Skeletal muscle tissue (tissue), 5 donors: ENCODE data around the gene LTB. TPM values are rescaled to one million over a fixed set of nuclear protein-coding genes. Genes with fewer than 3 reads are reported as not detected.

ENCODE experiments used
- H3K27ac ChIP-seq: one replicate; pipeline ENCODE4 v1.7.0; 2013; ENCODE audit warnings: mild to moderate bottlenecking, low read depth, low read length, inconsistent platforms
- H3K27me3 ChIP-seq, 3 donors: one replicate each; pipeline ENCODE4 v1.7.0; 2013; ENCODE audit warnings: low read length in 3 of 3; ENCODE audit not compliant: control insufficient read depth in 3 of 3, insufficient read depth in 3 of 3
- H3K36me3 ChIP-seq, 3 donors: one replicate each; pipeline ENCODE4 v1.7.0; 2013; ENCODE audit warnings: low read length in 3 of 3; ENCODE audit not compliant: control insufficient read depth in 3 of 3, insufficient read depth in 3 of 3
- H3K4me1 ChIP-seq, 3 donors: one replicate each; pipeline ENCODE4 v1.7.0; 2013; ENCODE audit warnings: low read length in 3 of 3, mild to moderate bottlenecking in 3 of 3; ENCODE audit not compliant: control insufficient read depth in 3 of 3, insufficient read depth in 3 of 3
- H3K4me3 ChIP-seq, 3 donors: one replicate each; pipeline ENCODE4 v1.7.0; 2013; ENCODE audit warnings: low read length in 3 of 3
- H3K9ac ChIP-seq, 3 donors: one replicate each; pipeline ENCODE4 v1.7.0; 2013; ENCODE audit warnings: low read length in 3 of 3, mild to moderate bottlenecking in 3 of 3, moderate library complexity in 2 of 3, low read depth in 1 of 3
- H3K9me3 ChIP-seq, 3 donors: one replicate each; pipeline ENCODE4 v1.7.0; 2013; ENCODE audit warnings: low read length in 3 of 3; ENCODE audit not compliant: control insufficient read depth in 3 of 3
- small RNA-seq: library from RNA; depleted of rRNA; stranded (forward); fragments of <200 nt; gene quantifications from one replicate; pipeline ENCODE3, GENCODE V24; 2014
- total RNA-seq: library from RNA; depleted of rRNA; stranded (reverse); fragments of >200 nt; gene quantifications from one replicate; pipeline ENCODE4 v1.2.3, GENCODE V29; 2014
- donor health status: Osteomylitis.

LTB gene
- total RNA-seq, 1 donor from 2014 or later = 2.1 TPM

- no peaks in the 10 kb centered on the region for H3K27me3 ChIP-seq
- H3K4me3 ChIP-seq = no peak overlapping the region
- no peak overlapping the region for H3K27ac ChIP-seq
- no peaks in the 10 kb centered on the region for H3K9me3 ChIP-seq
- H3K9ac ChIP-seq = no peak overlapping the region
- H3K4me1 ChIP-seq = peaks cover 3 to 4% (median 4%) of the 10 kb centered on the region in 3 donors
- H3K36me3 ChIP-seq = peaks cover 60 to 68% (median 65%) of the 10 kb centered on the region in 3 donors
Observed at GRCh38 chr6:31531771-31532643, 50.2 kb downstream of the LTB start.

DNA sequence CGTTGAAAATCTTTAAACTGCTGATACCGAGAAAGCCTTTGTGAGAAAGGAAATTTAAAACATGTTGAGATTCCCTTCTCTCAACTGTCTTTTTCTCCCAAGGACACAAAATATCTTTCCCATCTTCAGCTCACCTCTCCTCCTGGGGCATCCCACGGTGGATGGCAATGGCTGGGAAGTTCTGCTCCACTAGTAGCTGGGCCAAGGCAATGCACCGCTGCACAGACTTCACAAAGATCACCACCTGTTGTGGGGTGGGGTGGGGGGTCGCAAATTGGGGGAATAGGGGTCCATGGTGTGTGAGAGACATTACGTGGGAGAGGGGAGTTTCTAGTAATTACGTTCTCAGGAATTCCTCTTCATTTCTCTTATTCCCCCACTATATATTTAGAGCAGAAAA lies 51.1 kb downstream of the LTB start:
- Histone ChIP-seq H3K36me3 (peaks cover 53 to 62% (median 60%) of the 10 kb centered on the region in 3 donors), H3K4me3 (no peak overlapping the region), H3K27ac (no peak overlapping the region), H3K9me3 (no peaks in the 10 kb centered on the region), H3K4me1 (peaks cover 3 to 4% (median 4%) of the 10 kb centered on the region in 3 donors), H3K9ac (no peak overlapping the region), H3K27me3 (no peaks in the 10 kb centered on the region)

DNA sequence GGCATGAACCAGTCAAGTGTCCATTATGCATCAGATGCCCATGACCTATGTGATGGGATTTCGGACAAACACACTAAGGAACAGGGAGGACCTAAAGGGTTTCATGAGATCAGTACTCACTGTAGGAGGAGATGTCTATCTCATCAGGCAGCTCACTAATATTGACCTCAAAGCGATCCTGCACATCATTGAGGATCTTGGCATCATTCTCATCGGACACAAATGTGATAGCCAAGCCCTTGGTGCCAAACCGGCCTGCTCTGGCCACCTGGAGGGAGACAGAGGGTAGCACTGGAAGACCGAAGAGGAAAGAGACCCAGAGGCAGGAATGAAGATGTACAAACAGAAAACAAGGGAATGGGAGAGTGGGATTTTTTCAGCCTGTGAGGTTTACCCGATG lies 51.6 kb downstream of the LTB start:
- Histone ChIP-seq H3K4me1 (peaks cover 3 to 4% (median 4%) of the 10 kb centered on the region in 3 donors), H3K27ac (no peak overlapping the region), H3K9me3 (no peaks in the 10 kb centered on the region), H3K4me3 (no peak overlapping the region), H3K9ac (no peak overlapping the region), H3K36me3 (peaks cover 48 to 57% (median 55%) of the 10 kb centered on the region in 3 donors), H3K27me3 (no peaks in the 10 kb centered on the region)

Small RNA genes within 50 kb of the gene (small RNA-seq; reads per million reads assigned to genes)
- gene SNORA38 (3.2 reads per million, percentile 88 among the genes with 10 or more reads in this experiment), gene SNORD117 (252 reads per million, percentile 97 among the genes with 10 or more reads in this experiment), gene SNORD84 (not detected), gene UQCRHP1 (not detected)

Other genes starting within 250 kb of the LTB start
- 92.9 TPM for gene HLA-B, start 225.2 kb downstream of the LTB start, total RNA-seq
- gene MICA, start 178.8 kb downstream of the LTB start, total RNA-seq = 5.2 TPM
- 0.52 TPM for gene MICB, start 84.3 kb downstream of the LTB start, total RNA-seq
- not detected for gene MCCD1, start 53.5 kb downstream of the LTB start, total RNA-seq
- 436 TPM for gene DDX39B, start 40.4 kb downstream of the LTB start, total RNA-seq
- 1.0 TPM for gene ATP6V1G2, start 35.8 kb downstream of the LTB start, total RNA-seq
- gene NFKBIL1, start 34.8 kb downstream of the LTB start, total RNA-seq = 20.4 TPM
- not detected for gene LTA, start 10.1 kb downstream of the LTB start, total RNA-seq
- gene TNF, start 6.9 kb downstream of the LTB start, total RNA-seq = not detected
- gene LST1, start 3.9 kb upstream of the LTB start, total RNA-seq = 3.7 TPM
- gene NCR3, start 10.6 kb upstream of the LTB start, total RNA-seq = not detected
- gene AIF1, start 32.8 kb upstream of the LTB start, total RNA-seq = 19.8 TPM
- 30.8 TPM for gene PRRC2A, start 38.3 kb upstream of the LTB start, total RNA-seq
- gene BAG6, start 70.2 kb upstream of the LTB start, total RNA-seq = 118 TPM
- 1.0 TPM for gene APOM, start 73.5 kb upstream of the LTB start, total RNA-seq
- gene C6orf47, start 78.4 kb upstream of the LTB start, total RNA-seq = 18.3 TPM
- gene GPANK1, start 82.6 kb upstream of the LTB start, total RNA-seq = 16.2 TPM
- gene CSNK2B, start 83.7 kb upstream of the LTB start, total RNA-seq = 68.4 TPM
- 2.6 TPM for gene LY6G5B, start 87.6 kb upstream of the LTB start, total RNA-seq
- gene LY6G5C, start 98.6 kb upstream of the LTB start, total RNA-seq = not detected
- gene ABHD16A, start 120.9 kb upstream of the LTB start, total RNA-seq = 50.1 TPM
- gene LY6G6F, start 124.4 kb upstream of the LTB start, total RNA-seq = not detected
- not detected for gene LY6G6D, start 132.9 kb upstream of the LTB start, total RNA-seq
- not detected for gene LY6G6C, start 139.3 kb upstream of the LTB start, total RNA-seq
- gene MPIG6B, start 140.9 kb upstream of the LTB start, total RNA-seq = 0.52 TPM
- 73.1 TPM for gene DDAH2, start 146.9 kb upstream of the LTB start, total RNA-seq
- 152 TPM for gene CLIC1, start 154.1 kb upstream of the LTB start, total RNA-seq
- 3.1 TPM for gene MSH5, start 157.6 kb upstream of the LTB start, total RNA-seq
- 1.0 TPM for gene SAPCD1, start 180.2 kb upstream of the LTB start, total RNA-seq
- gene VWA7, start 194.9 kb upstream of the LTB start, total RNA-seq = 1.0 TPM
- gene VARS1, start 213.3 kb upstream of the LTB start, total RNA-seq = 42.3 TPM
- gene LSM2, start 224.5 kb upstream of the LTB start, total RNA-seq = 45.9 TPM
- gene HSPA1L, start 232.9 kb upstream of the LTB start, total RNA-seq = 5.2 TPM
- 133 TPM for gene HSPA1A, start 233.1 kb upstream of the LTB start, total RNA-seq
- gene HSPA1B, start 245.3 kb upstream of the LTB start, total RNA-seq = 117 TPM